Neutrophil (primary cell): ENCODE results near the gene CYP3A4.

Experiments
- H3K27ac ChIP-seq: fragments of 200-600 bp; sonication (generic); 2 replicates; pipeline ENCODE4 v1.5.1; 2016; ENCODE audit warnings: mild to moderate bottlenecking, moderate library complexity
- H3K27me3 ChIP-seq: fragments of 200-600 bp; sonication (generic); 2 replicates; pipeline ENCODE4 v1.6.0; 2016; ENCODE audit warnings: mild to moderate bottlenecking
- H3K36me3 ChIP-seq: fragments of 200-600 bp; sonication (generic); 2 replicates; pipeline ENCODE4 v1.5.1; 2017
- H3K4me1 ChIP-seq, 2 experiments: fragments of 200-600 bp in 1 of 2; sonication (generic) in 1 of 2; 1 replicate in 1 of 2; 2 replicates in 1 of 2; pipeline versions ENCODE4 v1.5.1 to v1.6.1; 2013 to 2016; ENCODE audit warnings: low read depth in 1 of 2, low read length in 1 of 2, mild to moderate bottlenecking in 1 of 2, moderate library complexity in 1 of 2; ENCODE audit not compliant: control insufficient read depth in 1 of 2, insufficient read depth in 1 of 2
- H3K4me3 ChIP-seq, 2 experiments: fragments of 200-600 bp in 1 of 2; sonication (generic) in 1 of 2; 1 replicate in 1 of 2; 2 replicates in 1 of 2; pipeline ENCODE4 v1.5.1; 2013 to 2016; ENCODE audit warnings: low read depth in 1 of 2, low read length in 1 of 2, mild to moderate bottlenecking in 1 of 2, moderate library complexity in 1 of 2
- H3K9me3 ChIP-seq: fragments of 200-600 bp; sonication (generic); 2 replicates; pipeline ENCODE4 v1.5.1; 2016
- CTCF ChIP-seq: fragments of 200-600 bp; sonication (generic); IDR thresholded peaks from 2 replicates; pipeline ENCODE4 v1.5.1; 2016; ENCODE audit warnings: antibody characterized with exemption

The CYP3A4 gene

GRCh38 chr7:99768471-99768870, 15.5 kb downstream of the CYP3A4 start:
- Histone ChIP-seq H3K4me1 (no peaks in the 10 kb centered on the region), H3K27me3 (peaks cover 34% of the 10 kb centered on the region), H3K9me3 (no peaks in the 10 kb centered on the region), H3K4me3 (no peak overlapping the region), H3K36me3 (no peaks in the 10 kb centered on the region), H3K27ac (no peak overlapping the region)
- no peak for TF ChIP-seq CTCF

GRCh38 chr7:99767662-99768061, 16.3 kb downstream of the CYP3A4 start:
- H3K4me3 ChIP-seq, result no peak overlapping the region
- no peaks in the 10 kb centered on the region for H3K4me1 ChIP-seq
- no peaks in the 10 kb centered on the region for H3K9me3 ChIP-seq
- H3K27ac ChIP-seq, result no peak overlapping the region
- H3K27me3 ChIP-seq, result peaks cover 29% of the 10 kb centered on the region
- TF ChIP-seq CTCF, result no peak
- H3K36me3 ChIP-seq, result no peaks in the 10 kb centered on the region

- Histone ChIP-seq H3K9me3 (no peaks in the 10 kb centered on the region), H3K4me3 (no peak overlapping the region), H3K27me3 (peaks cover 19% of the 10 kb centered on the region), H3K27ac (no peak overlapping the region), H3K4me1 (no peaks in the 10 kb centered on the region), H3K36me3 (no peaks in the 10 kb centered on the region)
- no peak for TF ChIP-seq CTCF
Observed at GRCh38 chr7:99766484-99767099, 17.4 kb downstream of the CYP3A4 start.

- Histone ChIP-seq H3K36me3 (no peaks in the 10 kb centered on the region), H3K4me1 (no peaks in the 10 kb centered on the region), H3K27ac (no peak overlapping the region), H3K27me3 (peaks cover 14% of the 10 kb centered on the region), H3K4me3 (no peak overlapping the region), H3K9me3 (no peaks in the 10 kb centered on the region)
- TF ChIP-seq CTCF, result no peak
Observed at GRCh38 chr7:99764478-99764877, 19.5 kb downstream of the CYP3A4 start.

GRCh38 chr7:99762680-99763327, 21.2 kb downstream of the CYP3A4 start:
- Histone ChIP-seq H3K27me3 (peaks cover 14% of the 10 kb centered on the region), H3K4me1 (no peaks in the 10 kb centered on the region), H3K27ac (no peak overlapping the region), H3K4me3 (no peak overlapping the region), H3K36me3 (no peaks in the 10 kb centered on the region), H3K9me3 (no peaks in the 10 kb centered on the region)
- TF ChIP-seq CTCF, result no peak
